ENCODE results near the gene ADAMTSL1. TPM values are rescaled to one million over a fixed set of nuclear protein-coding genes. Genes with fewer than 3 reads are reported as not detected.

The ADAMTSL1 gene
- total RNA-seq, 1 experiment from 2014 or later: not detected

DNA sequence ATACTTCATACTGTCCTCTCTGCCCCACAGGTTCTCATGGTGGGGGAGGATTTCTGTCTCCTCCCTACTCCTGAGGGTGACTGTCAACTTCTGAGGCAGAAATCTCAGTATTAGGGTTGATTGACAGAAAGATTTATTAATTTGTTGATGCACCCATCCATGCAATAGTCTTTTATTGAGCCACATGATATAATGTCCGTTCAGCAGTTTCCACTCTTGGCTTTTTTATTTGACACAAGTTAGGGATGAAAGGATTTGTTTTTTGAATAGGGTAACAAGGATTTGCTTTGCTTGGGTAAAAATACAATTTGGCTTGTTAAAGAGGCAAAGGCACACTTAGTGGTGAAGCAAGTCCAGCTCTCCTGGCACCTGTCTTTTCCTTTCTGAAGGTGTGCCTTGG lies 125.0 kb downstream of the ADAMTSL1 start:
- Histone ChIP-seq H2AFZ (ENCODE audit: low read depth, low read length, poor library complexity, severe bottlenecking) (no peak overlapping the region), H3K4me2 (ENCODE audit: low read length) (no peak overlapping the region), H3K9me2 (ENCODE audit: insufficient read depth) (no peaks in the 10 kb centered on the region), H3K4me1 (ENCODE audit: control insufficient read depth in 1 of 2, insufficient read depth in 2 of 2, low read length in 2 of 2) (no peaks in the 10 kb centered on the region), H3K9ac (ENCODE audit: low read length) (no peak overlapping the region), H3K27ac (ENCODE audit: low read depth, low read length) (no peak overlapping the region), H3K9me3 (ENCODE audit: control insufficient read depth in 1 of 2, insufficient read depth in 1 of 2, low read depth in 1 of 2, low read length in 2 of 2) (no peaks in the 10 kb centered on the region), H3K4me3 (replicated peaks in 1 of 2; ENCODE audit: low read depth in 1 of 2, low read length in 2 of 2) (no peak overlapping the region), H3K36me3 (ENCODE audit: control insufficient read depth in 1 of 2, insufficient read depth in 2 of 2, low read length in 2 of 2) (no peaks in the 10 kb centered on the region), H4K20me1 (ENCODE audit: insufficient read depth) (no peaks in the 10 kb centered on the region), H3K79me2 (ENCODE audit: insufficient read depth, low read length) (no peaks in the 10 kb centered on the region), H3K27me3 (ENCODE audit: insufficient read depth, low read length) (no peaks in the 10 kb centered on the region)
- ChIA-PET POLR2A (no interaction called here), CTCF (no interaction called here), RAD21 (ENCODE audit: low non-redundant PET in 1 of 2, low total read pairs in 2 of 2, uncharacterized antibody in 2 of 2, unreplicated experiment in 2 of 2) (no interaction called here)
- no peak for ATAC-seq
- TF ChIP-seq, protein P1, sequence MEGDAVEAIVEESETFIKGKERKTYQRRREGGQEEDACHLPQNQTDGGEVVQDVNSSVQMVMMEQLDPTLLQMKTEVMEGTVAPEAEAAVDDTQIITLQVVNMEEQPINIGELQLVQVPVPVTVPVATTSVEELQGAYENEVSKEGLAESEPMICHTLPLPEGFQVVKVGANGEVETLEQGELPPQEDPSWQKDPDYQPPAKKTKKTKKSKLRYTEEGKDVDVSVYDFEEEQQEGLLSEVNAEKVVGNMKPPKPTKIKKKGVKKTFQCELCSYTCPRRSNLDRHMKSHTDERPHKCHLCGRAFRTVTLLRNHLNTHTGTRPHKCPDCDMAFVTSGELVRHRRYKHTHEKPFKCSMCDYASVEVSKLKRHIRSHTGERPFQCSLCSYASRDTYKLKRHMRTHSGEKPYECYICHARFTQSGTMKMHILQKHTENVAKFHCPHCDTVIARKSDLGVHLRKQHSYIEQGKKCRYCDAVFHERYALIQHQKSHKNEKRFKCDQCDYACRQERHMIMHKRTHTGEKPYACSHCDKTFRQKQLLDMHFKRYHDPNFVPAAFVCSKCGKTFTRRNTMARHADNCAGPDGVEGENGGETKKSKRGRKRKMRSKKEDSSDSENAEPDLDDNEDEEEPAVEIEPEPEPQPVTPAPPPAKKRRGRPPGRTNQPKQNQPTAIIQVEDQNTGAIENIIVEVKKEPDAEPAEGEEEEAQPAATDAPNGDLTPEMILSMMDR (IDR thresholded peaks at IDR 0.05 in 2 of 3, conservative IDR thresholded peaks at IDR 0.05 in 1 of 3; ENCODE audit: borderline replicate concordance in 1 of 3, insufficient read depth in 1 of 3, low read depth in 2 of 3, low read length in 2 of 3): no peak
- TF ChIP-seq, protein P2, sequence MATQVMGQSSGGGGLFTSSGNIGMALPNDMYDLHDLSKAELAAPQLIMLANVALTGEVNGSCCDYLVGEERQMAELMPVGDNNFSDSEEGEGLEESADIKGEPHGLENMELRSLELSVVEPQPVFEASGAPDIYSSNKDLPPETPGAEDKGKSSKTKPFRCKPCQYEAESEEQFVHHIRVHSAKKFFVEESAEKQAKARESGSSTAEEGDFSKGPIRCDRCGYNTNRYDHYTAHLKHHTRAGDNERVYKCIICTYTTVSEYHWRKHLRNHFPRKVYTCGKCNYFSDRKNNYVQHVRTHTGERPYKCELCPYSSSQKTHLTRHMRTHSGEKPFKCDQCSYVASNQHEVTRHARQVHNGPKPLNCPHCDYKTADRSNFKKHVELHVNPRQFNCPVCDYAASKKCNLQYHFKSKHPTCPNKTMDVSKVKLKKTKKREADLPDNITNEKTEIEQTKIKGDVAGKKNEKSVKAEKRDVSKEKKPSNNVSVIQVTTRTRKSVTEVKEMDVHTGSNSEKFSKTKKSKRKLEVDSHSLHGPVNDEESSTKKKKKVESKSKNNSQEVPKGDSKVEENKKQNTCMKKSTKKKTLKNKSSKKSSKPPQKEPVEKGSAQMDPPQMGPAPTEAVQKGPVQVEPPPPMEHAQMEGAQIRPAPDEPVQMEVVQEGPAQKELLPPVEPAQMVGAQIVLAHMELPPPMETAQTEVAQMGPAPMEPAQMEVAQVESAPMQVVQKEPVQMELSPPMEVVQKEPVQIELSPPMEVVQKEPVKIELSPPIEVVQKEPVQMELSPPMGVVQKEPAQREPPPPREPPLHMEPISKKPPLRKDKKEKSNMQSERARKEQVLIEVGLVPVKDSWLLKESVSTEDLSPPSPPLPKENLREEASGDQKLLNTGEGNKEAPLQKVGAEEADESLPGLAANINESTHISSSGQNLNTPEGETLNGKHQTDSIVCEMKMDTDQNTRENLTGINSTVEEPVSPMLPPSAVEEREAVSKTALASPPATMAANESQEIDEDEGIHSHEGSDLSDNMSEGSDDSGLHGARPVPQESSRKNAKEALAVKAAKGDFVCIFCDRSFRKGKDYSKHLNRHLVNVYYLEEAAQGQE (IDR thresholded peaks at IDR 0.05; ENCODE audit: low read depth): no peak
- TF ChIP-seq EZH2 (IDR thresholded peaks at IDR 0.05) (no peak), SP1 (IDR thresholded peaks at IDR 0.05; ENCODE audit: low read depth) (no peak), ZFX (IDR thresholded peaks at IDR 0.05) (no peak), JUND (IDR thresholded peaks at IDR 0.05) (no peak), YY1 (IDR thresholded peaks at IDR 0.05; ENCODE audit: extremely low read depth, insufficient replicate concordance, low read depth, low read length) (no peak), FOSL1 (IDR thresholded peaks at IDR 0.05; ENCODE audit: low read depth) (no peak), TCF7L2 (IDR thresholded peaks at IDR 0.05; ENCODE audit: borderline replicate concordance, extremely low read depth, insufficient read depth, insufficient read length) (no peak), EGR1 (IDR thresholded peaks at IDR 0.05; ENCODE audit: low read depth) (no peak)
- TF ChIP-seq, protein P3, sequence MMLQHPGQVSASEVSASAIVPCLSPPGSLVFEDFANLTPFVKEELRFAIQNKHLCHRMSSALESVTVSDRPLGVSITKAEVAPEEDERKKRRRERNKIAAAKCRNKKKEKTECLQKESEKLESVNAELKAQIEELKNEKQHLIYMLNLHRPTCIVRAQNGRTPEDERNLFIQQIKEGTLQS (IDR thresholded peaks at IDR 0.05): no peak
- TF ChIP-seq, protein P4, sequence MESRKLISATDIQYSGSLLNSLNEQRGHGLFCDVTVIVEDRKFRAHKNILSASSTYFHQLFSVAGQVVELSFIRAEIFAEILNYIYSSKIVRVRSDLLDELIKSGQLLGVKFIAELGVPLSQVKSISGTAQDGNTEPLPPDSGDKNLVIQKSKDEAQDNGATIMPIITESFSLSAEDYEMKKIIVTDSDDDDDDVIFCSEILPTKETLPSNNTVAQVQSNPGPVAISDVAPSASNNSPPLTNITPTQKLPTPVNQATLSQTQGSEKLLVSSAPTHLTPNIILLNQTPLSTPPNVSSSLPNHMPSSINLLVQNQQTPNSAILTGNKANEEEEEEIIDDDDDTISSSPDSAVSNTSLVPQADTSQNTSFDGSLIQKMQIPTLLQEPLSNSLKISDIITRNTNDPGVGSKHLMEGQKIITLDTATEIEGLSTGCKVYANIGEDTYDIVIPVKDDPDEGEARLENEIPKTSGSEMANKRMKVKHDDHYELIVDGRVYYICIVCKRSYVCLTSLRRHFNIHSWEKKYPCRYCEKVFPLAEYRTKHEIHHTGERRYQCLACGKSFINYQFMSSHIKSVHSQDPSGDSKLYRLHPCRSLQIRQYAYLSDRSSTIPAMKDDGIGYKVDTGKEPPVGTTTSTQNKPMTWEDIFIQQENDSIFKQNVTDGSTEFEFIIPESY (IDR thresholded peaks at IDR 0.05; ENCODE audit: extremely low read depth, insufficient replicate concordance, low read length): no peak
- TF ChIP-seq, protein P5, sequence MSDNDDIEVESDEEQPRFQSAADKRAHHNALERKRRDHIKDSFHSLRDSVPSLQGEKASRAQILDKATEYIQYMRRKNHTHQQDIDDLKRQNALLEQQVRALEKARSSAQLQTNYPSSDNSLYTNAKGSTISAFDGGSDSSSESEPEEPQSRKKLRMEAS (IDR thresholded peaks at IDR 0.05): no peak
- intact Hi-C loops (cut with micrococcal nuclease): no loop called here
- DNase-seq (ENCODE audit: low read depth, low spot score): no peak
- BruUV-seq (replicated peaks): no TSS peak
